CD4-positive, alpha-beta T cell treated with Interleukin-15 for 1 hour (primary cell): Measurements from ENCODE around the gene HOMER2.
"Not testable (repeated sequence)": the region's sequence is repeated elsewhere in the genome, so short reads cannot be mapped to it uniquely, and the experiment has no call there.

Experiments
- DNase-seq: peaks from one replicate; pipeline ENCODE4 v3.0.0-alpha.2; 2020

HOMER2 gene

DNA sequence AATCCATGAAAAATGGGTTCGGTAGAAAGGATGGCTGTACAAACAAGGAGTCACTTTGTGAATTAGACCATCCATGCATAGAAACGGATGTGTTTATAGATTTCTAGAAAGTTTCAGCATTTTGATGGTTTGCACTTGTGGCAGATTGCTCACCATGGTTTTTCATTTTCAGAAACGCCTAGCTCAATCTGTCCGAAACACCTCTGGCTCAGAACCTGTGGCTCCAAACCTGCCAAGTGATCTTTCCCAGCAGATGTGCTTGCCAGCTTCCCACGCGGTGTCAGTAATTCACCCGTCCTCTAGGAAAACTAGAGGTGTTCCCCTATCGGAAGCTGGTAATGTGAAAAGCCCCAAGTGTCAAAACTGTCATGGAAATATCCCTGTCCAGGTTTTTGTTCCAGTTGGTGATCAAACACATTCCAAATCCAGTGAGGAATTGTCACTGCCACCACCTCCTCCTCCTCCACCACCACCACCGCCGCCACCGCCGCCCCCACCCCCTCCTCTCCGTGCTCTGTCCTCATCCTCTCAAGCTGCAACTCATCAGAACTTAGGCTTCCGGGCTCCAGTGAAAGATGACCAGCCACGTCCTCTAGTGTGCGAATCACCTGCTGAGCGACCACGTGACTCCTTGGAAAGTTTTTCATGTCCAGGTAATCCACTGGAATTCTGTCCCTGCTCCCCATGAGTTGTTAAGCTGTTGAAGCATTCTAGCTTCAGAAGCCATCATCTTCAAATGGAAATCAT, 121.9 kb downstream of the HOMER2 start:
- DNase-seq = no peak

DNA sequence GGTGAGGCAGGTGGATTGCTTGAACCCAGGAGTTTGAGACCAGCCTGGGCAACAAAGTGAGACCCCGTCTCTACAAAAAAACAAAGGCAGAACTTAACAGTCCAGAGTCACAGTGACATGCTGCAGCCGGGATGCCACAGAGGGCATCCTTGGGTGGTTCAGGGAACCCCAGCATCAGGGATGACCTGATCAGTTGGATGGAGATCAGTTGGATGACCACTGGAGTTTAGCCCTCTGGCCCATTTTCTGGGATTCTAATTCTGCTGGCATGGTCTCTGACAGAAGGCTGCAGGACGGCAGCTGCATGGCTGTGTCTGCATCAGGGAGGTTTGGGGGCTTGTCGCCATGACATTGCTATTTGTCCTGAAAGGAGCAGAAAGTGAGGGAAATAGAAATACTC, 123.3 kb downstream of the HOMER2 start:
- no peak for DNase-seq

DNA sequence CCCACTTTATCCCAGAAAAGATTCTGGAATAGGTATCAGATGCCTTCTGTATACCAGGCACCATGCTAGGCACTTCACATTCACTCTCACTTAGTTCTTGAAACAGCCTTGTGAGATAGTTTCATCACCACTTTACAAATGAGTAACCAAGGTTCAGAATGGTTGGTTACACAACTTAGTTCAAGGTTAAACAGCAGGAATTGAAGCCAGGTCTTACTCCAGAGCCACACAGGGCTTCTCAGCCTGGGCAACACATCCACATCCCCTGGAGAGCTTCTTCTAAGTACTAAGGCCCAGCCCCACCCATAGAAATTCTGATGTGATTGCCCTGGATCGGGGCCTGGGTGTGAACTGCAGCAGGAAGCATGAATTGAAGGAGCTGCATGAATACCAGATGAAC, 124.4 kb downstream of the HOMER2 start:
- no peak for DNase-seq

DNA sequence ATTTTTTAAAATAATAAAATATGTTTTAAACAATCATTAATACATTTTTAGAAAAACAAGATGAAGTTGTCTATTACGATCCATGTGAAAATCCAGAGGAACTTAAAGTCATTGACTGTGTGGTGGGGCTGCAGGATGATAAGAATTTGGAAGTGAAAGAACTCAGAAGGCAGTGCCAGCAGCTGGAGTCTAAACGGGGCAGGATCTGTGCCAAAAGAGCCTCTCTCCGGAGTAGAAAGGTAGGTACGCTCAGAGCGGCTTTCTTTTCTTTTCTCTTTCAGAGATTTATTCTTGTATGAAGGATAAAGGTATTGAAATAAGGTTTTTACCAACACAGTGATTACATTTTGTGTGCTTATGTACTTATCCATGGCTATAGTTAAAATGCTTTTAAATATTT, 129.5 kb downstream of the HOMER2 start:
- no peak for DNase-seq

DNA sequence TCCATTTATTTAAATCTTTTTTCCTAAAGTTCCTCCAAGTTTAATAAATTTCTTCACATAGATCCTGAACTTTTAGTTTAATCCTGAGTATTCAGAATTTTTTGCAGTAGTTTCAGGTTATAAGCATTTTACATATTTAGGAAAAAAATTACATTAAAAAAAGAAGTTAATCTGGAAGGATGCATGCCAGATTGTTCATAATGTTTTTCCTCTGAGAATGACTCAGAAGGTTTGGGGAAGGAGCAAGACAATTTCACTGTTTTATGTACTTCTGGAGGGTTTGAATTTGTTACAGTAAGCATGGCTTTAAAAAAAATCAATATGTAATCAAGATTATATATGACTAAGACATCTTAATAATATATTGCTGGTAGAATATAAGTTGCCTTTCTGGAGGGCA, 130.7 kb downstream of the HOMER2 start:
- not testable (repeated sequence) for DNase-seq

DNA sequence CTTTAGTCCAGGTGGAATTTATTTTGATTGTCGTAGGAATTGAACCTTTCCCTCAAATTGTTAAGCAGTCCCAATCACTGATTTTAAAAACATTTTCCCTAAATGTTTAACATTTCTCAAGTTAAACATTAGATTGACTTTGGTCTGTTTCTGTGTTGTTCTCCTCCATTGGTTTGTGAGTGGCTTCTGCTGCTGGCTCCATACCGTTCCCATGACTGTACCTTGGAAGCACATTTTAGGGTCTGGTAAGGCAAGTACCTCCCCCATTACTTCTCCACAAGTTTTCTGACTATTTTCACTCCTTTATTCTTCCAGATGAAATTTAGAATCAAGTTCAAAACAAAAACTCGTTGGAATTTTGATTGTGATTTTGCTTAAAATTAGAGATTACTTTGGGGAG, 131.1 kb downstream of the HOMER2 start:
- not testable (repeated sequence) for DNase-seq

DNA sequence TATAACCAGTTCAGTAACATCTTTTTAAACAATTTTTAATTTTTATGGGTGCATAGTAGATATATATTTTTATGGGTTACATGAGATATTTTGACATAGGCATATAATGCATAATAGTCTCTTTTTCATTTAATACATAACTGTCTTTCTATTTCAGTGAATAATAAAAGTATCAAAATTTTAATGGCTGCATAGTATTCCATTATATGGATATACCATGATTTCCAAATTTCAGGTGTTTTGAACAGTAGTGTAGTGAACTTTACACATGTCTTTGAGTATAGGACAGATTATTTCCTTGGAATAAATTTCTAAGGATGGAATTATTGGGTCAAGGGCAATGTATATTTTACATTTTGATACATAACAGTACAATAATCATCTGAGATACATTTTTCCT, 132.4 kb downstream of the HOMER2 start:
- DNase-seq = no peak

GRCh38 chr15:82812994-82813393, 139.5 kb downstream of the HOMER2 start:
- no peak for DNase-seq

- peak; percentile 63 for DNase-seq
Measured at GRCh38 chr15:82810890-82811426, 141.6 kb downstream of the HOMER2 start.

DNA sequence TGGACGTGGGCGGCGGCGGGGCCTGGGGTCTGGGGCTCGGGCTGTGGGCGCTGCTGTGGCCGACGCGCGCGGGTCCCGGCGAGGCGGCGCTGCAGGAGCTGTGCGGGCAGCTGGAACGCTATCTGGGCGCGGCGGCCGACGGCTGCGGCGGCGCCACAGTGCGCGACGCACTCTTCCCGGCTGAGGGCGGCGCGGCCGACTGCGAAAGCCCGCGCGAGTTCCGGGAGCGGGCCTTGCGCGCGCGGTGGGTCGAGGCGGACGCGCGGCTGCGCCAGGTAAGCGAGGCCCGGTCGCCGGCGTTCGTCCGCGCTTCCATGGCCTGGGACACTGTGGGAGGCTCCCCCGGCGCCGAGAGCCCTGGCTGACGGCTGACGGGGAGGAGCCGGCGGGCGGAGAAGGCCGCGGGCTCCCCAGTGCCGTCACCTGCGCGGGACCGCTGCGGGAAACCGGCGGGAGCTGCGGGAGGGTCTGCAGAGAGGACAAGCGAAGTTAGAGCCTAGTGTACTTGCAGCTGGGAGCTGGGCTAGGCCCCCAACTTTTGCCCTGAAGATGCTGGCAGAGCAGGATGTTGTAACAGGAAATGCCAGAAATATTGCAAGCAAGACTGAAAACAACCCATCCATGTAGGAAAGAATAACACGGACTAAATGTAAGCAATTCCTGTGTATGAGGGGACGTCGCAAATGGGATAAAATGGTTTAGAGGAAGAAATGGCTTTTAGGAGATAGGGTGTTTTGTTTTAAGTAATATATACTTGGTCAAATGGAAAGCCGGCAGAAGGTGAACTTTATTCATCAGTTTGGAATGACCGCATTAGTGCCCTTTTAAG, 142.2 kb downstream of the HOMER2 start:
- peak; percentile 24 for DNase-seq

DNA sequence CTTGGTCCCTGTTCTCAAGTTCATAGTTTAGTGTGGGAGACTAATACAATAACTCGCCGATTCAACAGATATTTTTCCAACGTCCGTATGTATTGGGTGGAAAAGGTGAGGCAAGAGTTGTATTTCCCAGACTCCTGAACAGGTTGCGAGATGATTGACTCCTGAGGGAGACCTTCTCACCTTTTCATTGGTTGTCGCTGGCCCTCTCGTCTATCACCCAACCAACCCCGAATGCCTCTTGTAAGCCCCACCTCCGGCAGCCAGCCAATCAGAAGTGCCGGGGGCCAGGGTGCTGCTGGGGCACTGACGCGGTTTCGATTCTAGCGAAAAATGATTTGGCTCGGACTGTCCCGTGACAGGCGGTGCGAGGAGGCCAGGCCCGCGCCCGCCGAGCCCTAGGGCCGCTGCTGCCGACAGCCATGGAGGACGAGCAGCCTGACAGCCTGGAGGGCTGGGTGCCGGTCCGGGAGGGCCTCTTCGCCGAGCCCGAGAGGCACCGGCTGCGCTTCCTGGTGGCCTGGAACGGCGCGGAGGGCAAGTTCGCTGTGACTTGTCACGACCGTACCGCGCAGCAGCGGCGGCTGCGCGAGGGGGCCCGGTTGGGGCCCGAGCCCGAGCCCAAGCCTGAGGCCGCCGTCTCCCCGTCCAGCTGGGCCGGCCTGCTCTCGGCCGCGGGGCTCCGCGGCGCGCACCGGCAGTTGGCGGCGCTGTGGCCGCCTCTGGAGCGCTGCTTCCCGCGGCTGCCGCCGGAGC, 143.0 kb downstream of the HOMER2 start, which contains the start of gene WHAMM:
Gene WHAMM, plus strand, starts transcription at position 321 of the 753 bp plus-strand sequence. Its CDS starts 99 bp downstream, at position 420.
- DNase-seq = peak; percentile 97

GRCh38 chr15:82808634-82809041, 143.9 kb downstream of the HOMER2 start:
- no peak for DNase-seq

- DNase-seq = no peak
Measured at GRCh38 chr15:82807920-82808633, 144.4 kb downstream of the HOMER2 start.

GRCh38 chr15:82805994-82806406, 146.5 kb downstream of the HOMER2 start, which contains the start of gene FSD2:
Gene FSD2 (minus strand): TSS chr15:82806069. CDS start chr15:82787390, 18,679 bp downstream.
- DNase-seq = peak; percentile 34

- DNase-seq = no peak
Measured at GRCh38 chr15:82804575-82804949, 148.0 kb downstream of the HOMER2 start.

- DNase-seq = no peak
Measured at GRCh38 chr15:82803793-82804574, 148.5 kb downstream of the HOMER2 start.

DNA sequence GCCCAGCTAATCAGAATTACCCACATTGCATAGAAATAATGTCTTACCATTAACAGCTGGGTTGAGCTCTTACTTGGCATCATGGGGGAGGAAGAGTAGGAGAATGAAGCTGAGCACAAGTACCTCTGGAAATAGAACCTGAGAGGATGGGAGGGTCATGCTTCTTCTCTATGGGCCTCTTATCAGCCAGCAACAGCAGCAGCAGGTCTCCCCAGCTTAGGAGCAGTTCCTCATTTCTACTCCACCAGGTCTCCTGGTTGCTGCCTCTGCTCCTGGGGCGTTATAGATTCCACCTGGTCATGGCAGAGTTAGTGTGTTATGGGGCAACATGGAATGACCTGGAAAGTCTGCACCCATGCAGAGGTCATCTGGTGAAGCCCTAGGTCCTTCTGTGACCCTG, 150.0 kb downstream of the HOMER2 start:
- no peak for DNase-seq

DNA sequence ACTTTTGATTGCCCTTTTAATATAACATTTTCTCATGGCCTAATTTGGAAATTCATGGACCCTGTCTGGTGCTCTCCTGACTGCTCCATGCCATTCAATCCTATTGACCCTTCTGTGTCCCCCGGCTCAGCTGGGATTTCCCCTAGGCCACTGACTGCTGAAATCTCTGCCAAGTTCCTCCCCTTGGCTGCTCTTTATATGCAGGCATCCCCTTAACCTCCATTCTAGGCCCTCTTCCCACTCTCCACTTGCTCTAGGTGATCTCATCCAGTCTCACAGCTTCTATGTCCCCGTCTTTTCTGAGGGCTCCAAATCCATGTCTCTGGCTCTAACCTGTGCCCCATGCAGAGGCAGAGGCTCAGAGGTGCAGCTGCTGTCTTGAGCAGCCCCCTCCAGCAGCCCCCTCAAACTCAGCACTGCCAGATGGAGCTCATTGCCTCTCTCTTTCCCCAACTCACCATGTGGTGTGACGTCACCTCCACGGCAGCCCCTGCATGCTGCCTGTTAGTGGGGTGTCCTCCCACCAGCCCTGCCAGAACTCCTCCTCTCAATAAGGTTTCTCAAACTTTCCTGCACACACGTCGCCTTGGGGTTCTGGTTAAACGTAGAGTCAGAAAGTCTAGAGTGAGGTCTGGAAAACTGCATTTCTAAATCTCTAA, 153.2 kb downstream of the HOMER2 start:
- DNase-seq = no peak
